ENCODE data around the gene SPOCK1.

The SPOCK1 gene

DNA sequence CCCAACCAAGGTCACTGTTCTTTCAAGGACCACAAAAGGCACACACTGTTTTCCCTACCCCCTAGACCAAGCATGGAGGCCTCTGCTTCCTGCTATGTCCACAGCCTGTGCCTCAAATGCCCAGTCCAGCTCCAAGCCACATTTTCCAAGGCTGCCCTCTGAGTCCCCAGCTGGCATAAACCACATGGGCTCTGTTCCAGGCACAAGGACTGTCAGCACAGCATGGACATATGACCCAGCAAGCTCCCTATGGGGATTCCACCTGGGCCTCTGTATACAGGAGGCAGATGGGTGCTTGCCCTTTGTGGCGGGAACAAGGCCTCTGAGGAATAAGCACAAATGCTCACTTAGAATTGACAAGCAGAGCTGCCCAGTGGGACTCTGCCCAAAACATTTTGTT is 115.2 kb downstream of the SPOCK1 start:
- DNase-seq (ENCODE audit: low read depth): no peak
- H3K4me3 ChIP-seq (ENCODE audit: low read depth, low read length): no peak overlapping the region
- TF ChIP-seq, protein P1, sequence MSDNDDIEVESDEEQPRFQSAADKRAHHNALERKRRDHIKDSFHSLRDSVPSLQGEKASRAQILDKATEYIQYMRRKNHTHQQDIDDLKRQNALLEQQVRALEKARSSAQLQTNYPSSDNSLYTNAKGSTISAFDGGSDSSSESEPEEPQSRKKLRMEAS (IDR thresholded peaks at IDR 0.05; ENCODE audit: low read depth, low read length): no peak
- TF ChIP-seq POLR2A (IDR thresholded peaks at IDR 0.05; ENCODE audit: extremely low read depth, insufficient read length) (no peak), MYC (IDR thresholded peaks at IDR 0.05; ENCODE audit: low read depth, low read length) (no peak)
- TF ChIP-seq, protein P2, sequence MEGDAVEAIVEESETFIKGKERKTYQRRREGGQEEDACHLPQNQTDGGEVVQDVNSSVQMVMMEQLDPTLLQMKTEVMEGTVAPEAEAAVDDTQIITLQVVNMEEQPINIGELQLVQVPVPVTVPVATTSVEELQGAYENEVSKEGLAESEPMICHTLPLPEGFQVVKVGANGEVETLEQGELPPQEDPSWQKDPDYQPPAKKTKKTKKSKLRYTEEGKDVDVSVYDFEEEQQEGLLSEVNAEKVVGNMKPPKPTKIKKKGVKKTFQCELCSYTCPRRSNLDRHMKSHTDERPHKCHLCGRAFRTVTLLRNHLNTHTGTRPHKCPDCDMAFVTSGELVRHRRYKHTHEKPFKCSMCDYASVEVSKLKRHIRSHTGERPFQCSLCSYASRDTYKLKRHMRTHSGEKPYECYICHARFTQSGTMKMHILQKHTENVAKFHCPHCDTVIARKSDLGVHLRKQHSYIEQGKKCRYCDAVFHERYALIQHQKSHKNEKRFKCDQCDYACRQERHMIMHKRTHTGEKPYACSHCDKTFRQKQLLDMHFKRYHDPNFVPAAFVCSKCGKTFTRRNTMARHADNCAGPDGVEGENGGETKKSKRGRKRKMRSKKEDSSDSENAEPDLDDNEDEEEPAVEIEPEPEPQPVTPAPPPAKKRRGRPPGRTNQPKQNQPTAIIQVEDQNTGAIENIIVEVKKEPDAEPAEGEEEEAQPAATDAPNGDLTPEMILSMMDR (IDR thresholded peaks at IDR 0.05; ENCODE audit: low read depth, low read length): no peak

DNA sequence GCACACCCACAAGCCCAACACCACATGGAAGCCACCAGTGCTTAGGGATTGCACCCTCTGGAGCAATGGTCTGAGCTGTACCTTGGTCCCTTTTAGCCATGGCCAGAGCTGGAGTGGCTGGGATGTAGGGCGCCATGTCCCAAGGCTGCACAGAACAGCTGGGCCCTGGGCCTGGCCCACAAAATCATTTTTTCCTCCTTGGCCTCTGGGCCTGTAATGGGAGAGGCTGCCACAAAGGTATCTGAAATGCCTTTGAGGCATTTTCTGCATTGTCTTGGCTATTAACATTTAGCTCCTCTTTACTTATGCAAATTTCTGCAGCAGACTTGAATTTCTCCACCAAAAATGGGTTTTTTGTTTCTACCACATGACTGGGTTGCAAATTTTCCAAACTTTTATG is 117.6 kb downstream of the SPOCK1 start:
- TF ChIP-seq, protein P2 (IDR thresholded peaks at IDR 0.05; ENCODE audit: low read depth, low read length): no peak
- TF ChIP-seq POLR2A (IDR thresholded peaks at IDR 0.05; ENCODE audit: extremely low read depth, insufficient read length) (no peak), MYC (IDR thresholded peaks at IDR 0.05; ENCODE audit: low read depth, low read length) (no peak)
- TF ChIP-seq, protein P1 (IDR thresholded peaks at IDR 0.05; ENCODE audit: low read depth, low read length): no peak
- H3K4me3 ChIP-seq (ENCODE audit: low read depth, low read length): no peak overlapping the region
- DNase-seq (ENCODE audit: low read depth): no peak

- DNase-seq (ENCODE audit: low read depth): no peak
- TF ChIP-seq, protein P1 (IDR thresholded peaks at IDR 0.05; ENCODE audit: low read depth, low read length): no peak
- TF ChIP-seq, protein P2 (IDR thresholded peaks at IDR 0.05; ENCODE audit: low read depth, low read length): no peak
- TF ChIP-seq POLR2A (IDR thresholded peaks at IDR 0.05; ENCODE audit: extremely low read depth, insufficient read length) (no peak), MYC (IDR thresholded peaks at IDR 0.05; ENCODE audit: low read depth, low read length) (no peak)
- H3K4me3 ChIP-seq (ENCODE audit: low read depth, low read length): no peak overlapping the region
Observed at GRCh38 chr5:137379555-137380286, 119.4 kb downstream of the SPOCK1 start.

DNA sequence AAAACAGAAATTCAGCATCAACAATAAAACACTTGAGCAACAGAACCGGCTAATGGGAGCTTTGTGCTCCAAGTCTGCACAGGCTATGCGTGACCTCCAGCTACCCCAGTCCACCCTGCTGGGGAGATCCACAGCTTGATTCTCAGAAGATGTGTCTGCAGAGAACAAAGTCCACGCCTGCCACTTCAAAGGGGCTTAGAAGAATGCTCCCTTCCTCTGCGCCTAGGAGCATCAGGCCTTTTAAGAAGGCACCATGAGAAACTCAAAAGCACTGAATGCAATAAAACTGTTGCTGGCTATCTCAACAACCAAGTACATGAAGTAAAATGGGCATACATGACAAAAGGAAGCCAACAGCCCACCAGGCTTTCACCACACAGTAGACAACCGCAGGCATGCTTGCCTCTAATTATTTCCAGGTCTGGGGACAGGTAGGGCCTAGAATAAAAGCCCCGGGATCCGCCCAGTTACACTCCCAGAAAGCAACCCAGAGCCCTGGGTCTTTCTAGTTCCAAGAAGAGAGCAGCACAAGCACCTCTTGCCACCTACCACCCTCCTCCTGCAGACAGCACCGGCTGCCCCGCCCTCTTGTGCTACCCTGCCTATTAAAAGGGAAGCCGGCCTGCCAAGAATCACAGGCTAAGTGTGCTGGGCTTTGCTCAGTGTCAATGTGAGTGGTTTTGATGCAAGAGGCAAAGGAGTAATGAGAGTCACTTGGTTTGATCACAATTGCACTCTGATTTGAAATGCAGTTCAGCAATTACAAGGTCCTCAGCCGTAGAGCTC is 123.2 kb downstream of the SPOCK1 start:
- no peak overlapping the region for H3K4me3 ChIP-seq (ENCODE audit: low read depth, low read length)
- no peak for DNase-seq (ENCODE audit: low read depth)
- TF ChIP-seq MYC (IDR thresholded peaks at IDR 0.05; ENCODE audit: low read depth, low read length) (no peak), POLR2A (IDR thresholded peaks at IDR 0.05; ENCODE audit: extremely low read depth, insufficient read length) (no peak)
- TF ChIP-seq, protein P1 (IDR thresholded peaks at IDR 0.05; ENCODE audit: low read depth, low read length): no peak
- TF ChIP-seq, protein P2 (IDR thresholded peaks at IDR 0.05; ENCODE audit: low read depth, low read length): no peak

DNA sequence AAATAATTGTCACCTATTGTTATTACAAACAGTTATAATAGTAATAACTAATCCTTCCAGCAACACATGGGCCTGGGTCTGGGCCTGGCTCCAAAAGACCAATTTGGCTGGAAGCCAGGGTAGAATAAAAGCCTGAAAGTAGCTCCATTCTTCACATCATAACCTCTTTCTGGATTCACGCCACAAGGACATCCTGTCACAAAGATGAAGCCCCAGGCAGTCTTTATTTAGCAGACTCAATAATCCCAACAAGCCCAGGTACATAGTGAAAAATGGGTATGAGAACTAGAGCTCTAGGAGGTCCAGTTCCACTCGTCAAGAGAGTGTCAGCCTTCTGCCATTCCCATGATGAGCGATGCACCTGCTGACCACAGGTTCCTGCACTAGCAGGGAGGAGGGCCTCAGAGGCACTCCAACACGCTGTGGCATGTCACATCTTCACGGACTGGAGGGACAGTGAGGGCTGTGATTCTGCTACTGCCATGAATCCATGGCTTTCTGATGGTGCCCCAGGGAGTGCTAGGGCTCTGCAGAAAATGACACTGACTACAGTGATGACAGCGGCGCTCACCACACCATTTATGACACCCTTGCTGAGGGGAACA is 124.9 kb downstream of the SPOCK1 start:
- TF ChIP-seq POLR2A (IDR thresholded peaks at IDR 0.05; ENCODE audit: extremely low read depth, insufficient read length): no peak
- TF ChIP-seq, protein P1 (IDR thresholded peaks at IDR 0.05; ENCODE audit: low read depth, low read length): no peak
- no peak for TF ChIP-seq MYC (IDR thresholded peaks at IDR 0.05; ENCODE audit: low read depth, low read length)
- TF ChIP-seq, protein P2 (IDR thresholded peaks at IDR 0.05; ENCODE audit: low read depth, low read length): no peak
- DNase-seq (ENCODE audit: low read depth): no peak
- no peak overlapping the region for H3K4me3 ChIP-seq (ENCODE audit: low read depth, low read length)
